HepG2 (cell line): ENCODE data around the gene PSMC3IP. TPM values are rescaled to one million over a fixed set of nuclear protein-coding genes. Genes with fewer than 3 reads are reported as not detected.
A peak's percentile ranks its signal among the peaks of the same experiment; 100 is the strongest.

Experiments used
- CAMTA2 ChIP-seq: sonication (generic); formaldehyde crosslinking; IDR thresholded peaks from 2 replicates; pipeline ENCODE4 v1.4.0; 2020; ENCODE audit warnings: mild to moderate bottlenecking, missing genetic modification reagents, borderline replicate concordance
- FOXC1 ChIP-seq: sonication (generic); formaldehyde crosslinking; IDR thresholded peaks from 2 replicates; pipeline ENCODE4 v1.8.0; 2022; ENCODE audit warnings: mild to moderate bottlenecking, missing genetic modification reagents, borderline replicate concordance
- GLMP ChIP-seq: sonication (generic); formaldehyde crosslinking; IDR thresholded peaks from 2 replicates; pipeline ENCODE4 v1.9.0; 2021; ENCODE audit warnings: missing genetic modification reagents, mild to moderate bottlenecking, borderline replicate concordance
- MATR3 ChIP-seq: sonication (generic); formaldehyde crosslinking; IDR thresholded peaks from 2 replicates; pipeline ENCODE4 v1.4.0; 2020; ENCODE audit warnings: missing genetic modification reagents
- NFKB2 ChIP-seq: sonication (generic); formaldehyde crosslinking; IDR thresholded peaks from 2 replicates; pipeline ENCODE4 v1.4.0; 2020; ENCODE audit warnings: missing genetic modification reagents, borderline replicate concordance
- RERE ChIP-seq: IDR thresholded peaks from 2 replicates; pipeline ENCODE4 v1.6.1; 2016; ENCODE audit warnings: low read depth, missing genetic modification reagents, missing compliant biosample characterization
- REST ChIP-seq, 2 experiments: IDR thresholded peaks; 2 replicates each; pipeline ENCODE4 v1.6.1; 2011 to 2012; ENCODE audit warnings: low read length in 2 of 2, borderline replicate concordance in 1 of 2, low read depth in 1 of 2, mild to moderate bottlenecking in 1 of 2, moderate library complexity in 1 of 2
- SNRNP70 ChIP-seq: fragments of 200-400 bp; formaldehyde crosslinking; IDR thresholded peaks from 2 replicates; pipeline ENCODE4 v1.6.1; 2017; ENCODE audit warnings: mild to moderate bottlenecking, low read depth, low read length, moderate library complexity
- TBX2 ChIP-seq: sonication (generic); formaldehyde crosslinking; IDR thresholded peaks from 2 replicates; pipeline ENCODE4 v1.5.0; 2020; ENCODE audit warnings: missing genetic modification reagents, mild to moderate bottlenecking, borderline replicate concordance
- ZFP82 ChIP-seq: sonication (generic); formaldehyde crosslinking; IDR thresholded peaks from 2 replicates; pipeline ENCODE4 v1.5.1; 2020; ENCODE audit warnings: mild to moderate bottlenecking, missing genetic modification reagents, borderline replicate concordance
- ZMYM2 ChIP-seq: sonication (generic); formaldehyde crosslinking; IDR thresholded peaks from 2 replicates; pipeline ENCODE4 v1.8.0; 2022; ENCODE audit warnings: mild to moderate bottlenecking, missing genetic modification reagents
- ZNF124 ChIP-seq: sonication (generic); formaldehyde crosslinking; IDR thresholded peaks from 2 replicates; pipeline ENCODE4 v1.4.0; 2020; ENCODE audit warnings: missing genetic modification reagents
- ZNF160 ChIP-seq: sonication (generic); formaldehyde crosslinking; IDR thresholded peaks from 2 replicates; pipeline ENCODE4 v1.8.0; 2022; ENCODE audit warnings: mild to moderate bottlenecking, inconsistent platforms, missing genetic modification reagents
- ZNF292 ChIP-seq: sonication (generic); formaldehyde crosslinking; IDR thresholded peaks from 2 replicates; pipeline ENCODE4 v1.8.1; 2022; ENCODE audit warnings: mild to moderate bottlenecking, low read depth, missing genetic modification reagents, borderline replicate concordance
- ZNF329 ChIP-seq: sonication (generic); formaldehyde crosslinking; IDR thresholded peaks from 2 replicates; pipeline ENCODE4 v1.9.0; 2021; ENCODE audit warnings: low read depth, mild to moderate bottlenecking, missing genetic modification reagents
- ZNF710 ChIP-seq: sonication (generic); formaldehyde crosslinking; IDR thresholded peaks from 2 replicates; pipeline ENCODE4 v1.5.0; 2020; ENCODE audit warnings: mild to moderate bottlenecking, missing genetic modification reagents, borderline replicate concordance
- polyA plus RNA-seq, 8 experiments: library from polyadenylated mRNA; depleted of rRNA in 3 of 8; stranded (reverse) in 7 of 8; unstranded in 1 of 8; fragments of >200 nt; fragmentation: Illumina TruSeq in 4 of 8; extraction: Trizol in 4 of 8; gene quantifications; 2 replicates each; pipeline versions ENCODE4 v1.2.1 to v1.2.3, GENCODE V29; 2011 to 2016; ENCODE audit warnings: low read depth in 4 of 8, missing spikeins in 1 of 8, mixed read lengths in 1 of 8; ENCODE audit not compliant: insufficient read depth in 1 of 8
- total RNA-seq, 5 experiments: library from RNA; depleted of rRNA; stranded (reverse); fragments of >200 nt; fragmentation: Illumina TruSeq; extraction: Trizol; gene quantifications; 2 replicates each; pipeline ENCODE4 v1.2.3, GENCODE V29; 2016; ENCODE audit warnings: low read depth in 1 of 5

Gene PSMC3IP
- total and polyA plus RNA-seq, 2 of the 13 experiments (the other 11 are each of a cell fraction or from before 2014, with no cell fraction given), result 6.5 to 22.4 TPM

GRCh38 chr17:42536048-42536371 is 41.5 kb downstream of the PSMC3IP start, which contains the start of gene NAGLU (continued):
- TF ChIP-seq ZFP82 (CRISPR knock-in tag) (peak; percentile 94; the same call in 1 of the 2 replicates), RERE (no peak), ZNF160 (CRISPR knock-in tag) (no peak), ZNF124 (CRISPR knock-in tag) (no peak; the same call in 1 of the 2 replicates), ZMYM2 (CRISPR knock-in tag) (peak; percentile 84), REST (IDR thresholded peaks at IDR 0.05; ENCODE audit: borderline replicate concordance in 1 of 2, low read depth in 1 of 2, low read length in 2 of 2) (peak in 1 of 2 experiments; percentile 48; a peak in 1 of 4 replicates), ZNF710 (CRISPR knock-in tag) (no peak), GLMP (no peak), ZNF292 (CRISPR knock-in tag) (no peak), MATR3 (no peak), SNRNP70 (no peak), CAMTA2 (CRISPR knock-in tag) (no peak), NFKB2 (CRISPR knock-in tag) (peak; percentile 67), TBX2 (CRISPR knock-in tag) (peak; percentile 32; the same call in 1 of the 2 replicates), ZNF329 (CRISPR knock-in tag) (no peak; the same call in 1 of the 2 replicates), FOXC1 (0 out of 2 replicates have a peak, but pooled peaks have one; percentile 56)
